Mesenchymal stem cell (in vitro differentiated cells and primary cell): Measurements from ENCODE around the gene GNE.

Source experiments
- DNase-seq: peaks from one replicate; pipeline ENCODE4 v3.0.0-alpha.2; 2013
- H2AFZ ChIP-seq: one replicate; pipeline ENCODE4 v1.6.1; 2013; ENCODE audit warnings: low read depth, mild to moderate bottlenecking, control low read depth, inconsistent platforms, low read length, moderate library complexity
- H2AK5ac ChIP-seq: 2 replicates; pipeline ENCODE4 v1.6.1; 2013; ENCODE audit warnings: low read length, moderate library complexity, mild to moderate bottlenecking, inconsistent platforms; ENCODE audit not compliant: severe bottlenecking
- H2BK120ac ChIP-seq: one replicate; pipeline ENCODE4 v1.6.1; 2013; ENCODE audit warnings: low read depth, mild to moderate bottlenecking, inconsistent platforms, low read length, moderate library complexity
- H2BK12ac ChIP-seq, 2 experiments: one replicate each; pipeline ENCODE4 v1.6.1; 2013; ENCODE audit warnings: inconsistent platforms in 2 of 2, low read length in 2 of 2, mild to moderate bottlenecking in 2 of 2, moderate library complexity in 2 of 2, control low read depth in 1 of 2
- H2BK15ac ChIP-seq: one replicate; pipeline ENCODE4 v1.6.1; 2013; ENCODE audit warnings: mild to moderate bottlenecking, low read depth, inconsistent platforms; ENCODE audit not compliant: poor library complexity, severe bottlenecking
- H2BK5ac ChIP-seq: 2 replicates; pipeline ENCODE4 v1.6.1; 2013; ENCODE audit warnings: low read depth, mild to moderate bottlenecking, low read length, control low read depth, inconsistent platforms; ENCODE audit not compliant: poor library complexity, severe bottlenecking
- H3K14ac ChIP-seq, 2 experiments: one replicate each; pipeline ENCODE4 v1.6.1; 2013; ENCODE audit warnings: inconsistent platforms in 2 of 2, low read length in 2 of 2, control low read depth in 1 of 2, mild to moderate bottlenecking in 1 of 2, moderate library complexity in 1 of 2
- H3K18ac ChIP-seq, 2 experiments: one replicate each; pipeline ENCODE4 v1.6.1; 2013; ENCODE audit warnings: inconsistent platforms in 2 of 2, low read length in 2 of 2, control low read depth in 1 of 2, low read depth in 1 of 2, mild to moderate bottlenecking in 1 of 2
- H3K23ac ChIP-seq, 2 experiments: one replicate each; pipeline ENCODE4 v1.6.1; 2013; ENCODE audit warnings: inconsistent platforms in 2 of 2, low read length in 2 of 2, mild to moderate bottlenecking in 2 of 2, moderate library complexity in 2 of 2, control low read depth in 1 of 2
- H3K27ac ChIP-seq: 2 replicates; pipeline ENCODE4 v1.5.1; 2013; ENCODE audit warnings: mild to moderate bottlenecking, moderate library complexity, low read length, control low read depth, inconsistent platforms; ENCODE audit not compliant: poor library complexity, severe bottlenecking
- H3K27me3 ChIP-seq, 2 experiments: 2 replicates each; pipeline versions ENCODE4 v1.6.1 to v1.7.0; 2013; ENCODE audit warnings: low read length in 2 of 2, mild to moderate bottlenecking in 2 of 2, moderate library complexity in 2 of 2, control low read depth in 1 of 2, inconsistent platforms in 1 of 2; ENCODE audit not compliant: control insufficient read depth in 1 of 2, insufficient read depth in 1 of 2
- H3K36me3 ChIP-seq, 2 experiments: 2 replicates each; pipeline versions ENCODE4 v1.6.1 to v1.7.0; 2013; ENCODE audit warnings: low read length in 2 of 2, control low read depth in 1 of 2, inconsistent platforms in 1 of 2, low read depth in 1 of 2, mild to moderate bottlenecking in 1 of 2; ENCODE audit not compliant: insufficient read depth in 2 of 2, control insufficient read depth in 1 of 2
- H3K4ac ChIP-seq, 2 experiments: one replicate each; pipeline ENCODE4 v1.6.1; 2013; ENCODE audit warnings: inconsistent platforms in 2 of 2, low read length in 2 of 2, mild to moderate bottlenecking in 2 of 2, moderate library complexity in 2 of 2, control low read depth in 1 of 2, low read depth in 1 of 2
- H3K4me1 ChIP-seq: 2 replicates; pipeline ENCODE4 v1.6.1; 2013; ENCODE audit warnings: low read depth, low read length, control low read depth; ENCODE audit not compliant: control insufficient read depth, insufficient read depth
- H3K4me2 ChIP-seq: 2 replicates; pipeline ENCODE4 v1.6.1; 2013; ENCODE audit warnings: low read length, mild to moderate bottlenecking, inconsistent platforms; ENCODE audit not compliant: poor library complexity, severe bottlenecking
- H3K4me3 ChIP-seq, 2 experiments: 2 replicates each; pipeline versions ENCODE4 v1.5.1 to v1.7.0; 2013; ENCODE audit warnings: low read length in 2 of 2, mild to moderate bottlenecking in 2 of 2, control low read depth in 1 of 2, low read depth in 1 of 2; ENCODE audit not compliant: insufficient read depth in 1 of 2
- H3K79me1 ChIP-seq: replicated peaks from 2 replicates; pipeline ENCODE4 v1.6.1; 2013; ENCODE audit warnings: mild to moderate bottlenecking, control low read depth, low read length, inconsistent platforms; ENCODE audit not compliant: poor library complexity, severe bottlenecking
- H3K9ac ChIP-seq: 2 replicates; pipeline ENCODE4 v1.7.0; 2013; ENCODE audit warnings: mild to moderate bottlenecking, low read length, moderate library complexity
- H3K9me3 ChIP-seq: 2 replicates; pipeline ENCODE4 v1.7.0; 2013; ENCODE audit warnings: mild to moderate bottlenecking, low read length; ENCODE audit not compliant: control insufficient read depth
- H4K8ac ChIP-seq: one replicate; pipeline ENCODE4 v1.6.1; 2013; ENCODE audit warnings: inconsistent platforms, mild to moderate bottlenecking, low read length, moderate library complexity
- H4K91ac ChIP-seq: one replicate; pipeline ENCODE4 v1.6.1; 2013; ENCODE audit warnings: mild to moderate bottlenecking, low read length, inconsistent platforms
- WGBS: methylation state at CpG from one replicate; pipeline ENCODE4 v1.1.7; 2013; ENCODE audit warnings: mixed read lengths; 5-methylcytosine and 5-hydroxymethylcytosine counted together

GNE gene

GRCh38 chr9:36191686-36192085, 66.6 kb downstream of the GNE start:
- Histone ChIP-seq H2BK120ac (no peak overlapping the region), H3K4me3 (peak overlapping the region; percentile 50 to 91), H2AFZ (no peak overlapping the region), H3K14ac (no peak overlapping the region), H3K36me3 (peaks cover 0 to 13% of the 10 kb centered on the region in 2 experiments), H4K8ac (no peak overlapping the region), H3K9me3 (no peaks in the 10 kb centered on the region), H4K91ac (no peak overlapping the region), H2BK15ac (no peak overlapping the region), H3K4ac (peak overlapping the region in 1 of 2 experiments; percentile 3), H3K4me2 (peak overlapping the region; percentile 87), H3K79me1 (no peaks in the 10 kb centered on the region), H3K18ac (no peak overlapping the region), H2AK5ac (no peak overlapping the region), H3K23ac (peak overlapping the region in 1 of 2 experiments; percentile 48), H3K4me1 (peaks cover 9% of the 10 kb centered on the region), H3K27ac (peak overlapping the region; percentile 57), H2BK12ac (no peak overlapping the region), H2BK5ac (no peak overlapping the region), H3K27me3 (no peaks in the 10 kb centered on the region), H3K9ac (peak overlapping the region; percentile 94)
- peak; percentile 26 for DNase-seq
- 5% methylated on average over 7 of the region's 7 CpGs for WGBS

- Histone ChIP-seq H3K79me1 (no peaks in the 10 kb centered on the region), H3K4ac (peak overlapping the region; percentile 73 to 83), H4K8ac (peak overlapping the region; percentile 57), H3K4me1 (peaks cover 9% of the 10 kb centered on the region), H3K36me3 (peaks cover 0 to 10% of the 10 kb centered on the region in 2 experiments), H2BK12ac (no peak overlapping the region), H3K4me2 (peak overlapping the region; percentile 87), H3K9me3 (no peaks in the 10 kb centered on the region), H2AK5ac (no peak overlapping the region), H3K27me3 (no peaks in the 10 kb centered on the region), H3K14ac (peak overlapping the region in 1 of 2 experiments; percentile 9), H3K18ac (peak overlapping the region; percentile 96 to 98), H2BK120ac (peak overlapping the region; percentile 54), H3K23ac (peak overlapping the region in 1 of 2 experiments; percentile 97), H3K27ac (peak overlapping the region; percentile 57), H3K9ac (peak overlapping the region; percentile 94), H2BK5ac (peak overlapping the region; percentile 80), H2AFZ (no peak overlapping the region), H2BK15ac (no peak overlapping the region), H3K4me3 (peak overlapping the region; percentile 91 to 92), H4K91ac (peak overlapping the region; percentile 91)
- peak; percentile 45 for DNase-seq
- under 1% methylated on average over 18 of the region's 18 CpGs for WGBS
These were observed 67.0 kb downstream of the GNE start for GRCh38 chr9:36191290-36191645.

- no peaks in the 10 kb centered on the region for H3K27me3 ChIP-seq
- H3K14ac ChIP-seq, result peak within 1 kb of the TSS in 1 of 2 experiments; percentile 9
- H4K8ac ChIP-seq, result peak within 1 kb of the TSS; percentile 93
- no peaks in the 10 kb centered on the region for H3K79me1 ChIP-seq
- H4K91ac ChIP-seq, result peak within 1 kb of the TSS; percentile 91
- peaks cover 9% of the 10 kb centered on the region for H3K4me1 ChIP-seq
- peak within 1 kb of the TSS; percentile 96 to 98 for H3K18ac ChIP-seq
- H2BK12ac ChIP-seq, result no peak within 1 kb of the TSS
- peak within 1 kb of the TSS in 1 of 2 experiments; percentile 97 for H3K23ac ChIP-seq
- peaks cover 0 to 10% of the 10 kb centered on the region in 2 experiments for H3K36me3 ChIP-seq
- peak within 1 kb of the TSS; percentile 54 for H2BK120ac ChIP-seq
- no peak within 1 kb of the TSS for H2AK5ac ChIP-seq
- H3K4me2 ChIP-seq, result peak within 1 kb of the TSS; percentile 87
- no peak within 1 kb of the TSS for H2BK15ac ChIP-seq
- peak within 1 kb of the TSS; percentile 86 for H2BK5ac ChIP-seq
- peak within 1 kb of the TSS; percentile 91 to 92 for H3K4me3 ChIP-seq
- peak; percentile 99 for DNase-seq
- no peaks in the 10 kb centered on the region for H3K9me3 ChIP-seq
- H3K9ac ChIP-seq, result peak within 1 kb of the TSS; percentile 94
- no peak within 1 kb of the TSS for H2AFZ ChIP-seq
- WGBS, result 1% methylated on average over 68 of the region's 68 CpGs
- H3K4ac ChIP-seq, result peak within 1 kb of the TSS; percentile 73 to 83
- peak within 1 kb of the TSS; percentile 99 for H3K27ac ChIP-seq
These were observed 67.6 kb downstream of the GNE start, which contains the start of gene CLTA for GRCh38 chr9:36190388-36191289. Gene CLTA, plus strand, starts transcription at chr9:36190921. Its CDS starts 136 bp downstream, at chr9:36191057.

GRCh38 chr9:36189976-36190375, 68.3 kb downstream of the GNE start:
- Histone ChIP-seq H2BK120ac (no peak overlapping the region), H2BK15ac (no peak overlapping the region), H3K18ac (no peak overlapping the region), H3K9ac (peak overlapping the region; percentile 94), H2AFZ (no peak overlapping the region), H3K4ac (peak overlapping the region in 1 of 2 experiments; percentile 2), H3K4me3 (peak overlapping the region in 1 of 2 experiments; percentile 91), H3K23ac (no peak overlapping the region), H3K27ac (peak overlapping the region; percentile 99), H3K14ac (no peak overlapping the region), H3K4me1 (peaks cover 9% of the 10 kb centered on the region), H3K4me2 (peak overlapping the region; percentile 67), H3K79me1 (no peaks in the 10 kb centered on the region), H2AK5ac (no peak overlapping the region), H3K9me3 (no peaks in the 10 kb centered on the region), H3K27me3 (no peaks in the 10 kb centered on the region), H2BK5ac (no peak overlapping the region), H2BK12ac (no peak overlapping the region), H3K36me3 (peaks cover 0 to 4% of the 10 kb centered on the region in 2 experiments), H4K8ac (no peak overlapping the region), H4K91ac (no peak overlapping the region)
- WGBS, result 10% methylated on average over 4 of the region's 9 CpGs
- DNase-seq, result peak; percentile 74
